ENCODE data around the gene ATPAF2. TPM values are rescaled to one million over a fixed set of nuclear protein-coding genes. Genes with fewer than 3 reads are reported as not detected.

The ATPAF2 gene
- total and polyA plus RNA-seq, 10 of the 15 experiments (the other 5 are each of a cell fraction or from before 2014, with no cell fraction given) = 6.5 to 33.0 (median 26.5) TPM

- RAD21 ChIA-PET (ENCODE audit: unreplicated experiment) = interaction anchor here (0.7 kb wide), 1 partner anchor 22 kb away, joined by 3 read pairs; no protein-coding TSS in a partner anchor
- in situ Hi-C loops (cut with MboI) = no loop called here
- H2AFZ ChIP-seq (ENCODE audit: control insufficient read depth, low read depth, low read length) = no peak overlapping the region
- SMC1A ChIA-PET (ENCODE audit: uncharacterized antibody, unreplicated experiment) = no interaction called here
- H3K9ac ChIP-seq (ENCODE audit: control insufficient read depth, insufficient read depth, low read length) = no peak overlapping the region
- no peaks in the 10 kb centered on the region for H3K79me2 ChIP-seq (ENCODE audit: control insufficient read depth, insufficient read depth, low read length)
- DNase-seq (ENCODE audit: low read depth, low spot score) (no peak), ATAC-seq (no peak), FAIRE-seq (peak; percentile 77)
- no peaks in the 10 kb centered on the region for H3K27me3 ChIP-seq (replicated peaks in 1 of 2; ENCODE audit: control insufficient read depth in 2 of 2, insufficient read depth in 2 of 2, low read length in 1 of 2)
- TF ChIP-seq TCF7 (IDR thresholded peaks at IDR 0.05; ENCODE audit: borderline replicate concordance) = no peak
- no peak for TF ChIP-seq KAT2A (conservative IDR thresholded peaks at IDR 0.05; ENCODE audit: control insufficient read depth, low read depth, low read length)
- TF ChIP-seq EGR1 (IDR thresholded peaks at IDR 0.05; ENCODE audit: borderline replicate concordance in 1 of 2, low read depth in 2 of 2, low read length in 2 of 2) = no peak
- no peak for TF ChIP-seq PAX5 (IDR thresholded peaks at IDR 0.05; ENCODE audit: borderline replicate concordance, low read depth, low read length)
- no peak for TF ChIP-seq ZNF274 (IDR thresholded peaks at IDR 0.05; ENCODE audit: insufficient read depth, insufficient read length)
- no peak for TF ChIP-seq ZNF24 (IDR thresholded peaks at IDR 0.05)
- TF ChIP-seq RFX5 (IDR thresholded peaks at IDR 0.05; ENCODE audit: low read depth, low read length) = no peak
- TF ChIP-seq SIN3A (IDR thresholded peaks at IDR 0.05; ENCODE audit: low read depth, low read length) = no peak
- TF ChIP-seq ZNF592 (IDR thresholded peaks at IDR 0.05) = no peak
- TF ChIP-seq BACH1 (IDR thresholded peaks at IDR 0.05; ENCODE audit: borderline replicate concordance) = no peak
- no peak for TF ChIP-seq GATAD2B (conservative IDR thresholded peaks at IDR 0.05; ENCODE audit: low read depth)
- TF ChIP-seq TCF12 (IDR thresholded peaks at IDR 0.05; ENCODE audit: low read depth, low read length) = no peak
- no TSS peak for BruUV-seq (replicated peaks)
- no peak overlapping the region for H3K27ac ChIP-seq (ENCODE audit: control insufficient read depth, insufficient read depth)
- CTCF ChIA-PET = no interaction called here
- no peaks in the 10 kb centered on the region for H3K9me3 ChIP-seq (replicated peaks; ENCODE audit: control insufficient read depth, insufficient read depth, low read length)
- WGBS (ENCODE audit: insufficient coverage, insufficient replicate concordance, low lambda C conversion rate, missing lambda C conversion rate) = 97% methylated on average over 6 of the region's 6 CpGs
- intact Hi-C loops (cut with micrococcal nuclease; ENCODE audit: unreplicated experiment) = no loop called here
- no peak overlapping the region for H3K4me3 ChIP-seq
- no peaks in the 10 kb centered on the region for H4K20me1 ChIP-seq (ENCODE audit: control insufficient read depth, insufficient read depth)
- H3K4me1 ChIP-seq (ENCODE audit: control insufficient read depth, insufficient read depth, low read length) = no peaks in the 10 kb centered on the region
- H3K36me3 ChIP-seq (ENCODE audit: control insufficient read depth in 2 of 2, insufficient read depth in 2 of 2, low read length in 1 of 2) = peaks cover 0 to 6% of the 10 kb centered on the region in 2 experiments; a peak in 2 of 4 replicates
- POLR2A ChIA-PET = no interaction called here
- no peak overlapping the region for H3K4me2 ChIP-seq (ENCODE audit: control insufficient read depth, insufficient read depth)
Measured at GRCh38 chr17:18055597-18055996, 16.6 kb upstream of the ATPAF2 start.
